K562 (cell line): ENCODE results near the gene TIMM17A. TPM values are rescaled to one million over a fixed set of nuclear protein-coding genes. Genes with fewer than 3 reads are reported as not detected.

Source experiments
- HDAC3 ChIP-seq: fragments of 450-650 bp; IDR thresholded peaks from 2 replicates; pipeline ENCODE4 v1.6.1; 2018; ENCODE audit warnings: borderline replicate concordance, mild to moderate bottlenecking, moderate library complexity; ENCODE audit not compliant: partially characterized antibody
- L3MBTL2 ChIP-seq: fragments of 450-650 bp; IDR thresholded peaks from 2 replicates; pipeline ENCODE4 v1.6.1; 2016; ENCODE audit warnings: mild to moderate bottlenecking, moderate library complexity
- POLR2G ChIP-seq: fragments of 200-400 bp; formaldehyde crosslinking; IDR thresholded peaks from 2 replicates; pipeline ENCODE4 v1.6.1; 2017; ENCODE audit warnings: low read depth, mild to moderate bottlenecking, antibody characterized with exemption, low read length, moderate library complexity
- RBBP5 ChIP-seq: fragments of 200-600 bp; sonication (generic); IDR thresholded peaks from 2 replicates; pipeline ENCODE4 v1.6.1; 2012; ENCODE audit warnings: borderline replicate concordance, mild to moderate bottlenecking, low read length, control low read depth, inconsistent platforms; ENCODE audit not compliant: insufficient read depth, poor library complexity, severe bottlenecking
- RBFOX2 ChIP-seq: fragments of 200-400 bp; formaldehyde crosslinking; IDR thresholded peaks from 2 replicates; pipeline ENCODE4 v1.6.1; 2017; ENCODE audit warnings: low read depth, mild to moderate bottlenecking, low read length, moderate library complexity
- ZBTB17 ChIP-seq: fragments of 450-650 bp; formaldehyde crosslinking; IDR thresholded peaks from 2 replicates; pipeline ENCODE4 v1.4.0; 2020; ENCODE audit warnings: mild to moderate bottlenecking
- ZNF184 ChIP-seq: sonication (generic); formaldehyde crosslinking; IDR thresholded peaks from 2 replicates; pipeline ENCODE4 v1.5.0; 2020; ENCODE audit warnings: missing genetic modification reagents
- ZNF41 ChIP-seq: fragments of 250-450 bp; sonication (Bioruptor Pico); conservative IDR thresholded peaks from 2 replicates; pipeline ENCODE4 v1.4.0; 2020; ENCODE audit warnings: mild to moderate bottlenecking
- ZNF444 ChIP-seq: fragments of 250-450 bp; sonication (Bioruptor Pico); IDR thresholded peaks from 2 replicates; pipeline ENCODE4 v1.4.0; 2020; ENCODE audit warnings: mild to moderate bottlenecking, moderate library complexity
- ZNF79 ChIP-seq: fragments of 250-450 bp; sonication (Bioruptor Pico); IDR thresholded peaks from 2 replicates; pipeline ENCODE4 v1.4.0; 2020; ENCODE audit warnings: low read depth, mild to moderate bottlenecking, moderate library complexity
- polyA plus RNA-seq, 8 experiments: library from polyadenylated mRNA; depleted of rRNA in 4 of 8; stranded (reverse) in 5 of 8; unstranded in 3 of 8; fragments of >200 nt; fragmentation: Nextera tagmentation in 2 of 8; fragmentation: Illumina TruSeq in 1 of 8; extraction: Ambion mirVana in 2 of 8; extraction: Trizol in 1 of 8; gene quantifications; 2 replicates each; pipeline versions ENCODE4 v1.2.1 to v1.2.3, GENCODE V29; 2011 to 2014; ENCODE audit warnings: inconsistent platforms in 1 of 8, missing spikeins in 1 of 8
- total RNA-seq, 7 experiments: library from RNA; depleted of rRNA in 6 of 7; stranded (reverse); fragments of >200 nt in 6 of 7; fragmentation: Illumina TruSeq in 2 of 7; extraction: Trizol in 2 of 7; gene quantifications; 2 replicates each; pipeline versions ENCODE4 v1.2.1 to v1.2.3, GENCODE V29; 2011 to 2021; ENCODE audit warnings: low replicate concordance in 1 of 7
- TF ChIP-seq, protein P1 (sequence below): fragments of 250-450 bp; sonication (Bioruptor Pico); IDR thresholded peaks from 2 replicates; pipeline ENCODE4 v1.8.0; 2021; ENCODE audit warnings: borderline replicate concordance, mild to moderate bottlenecking, moderate library complexity; ENCODE audit not compliant: poor library complexity, severe bottlenecking
- TF ChIP-seq, protein P2 (sequence below): fragments of 450-650 bp; IDR thresholded peaks from 2 replicates; pipeline ENCODE4 v1.6.1; 2017; ENCODE audit warnings: antibody characterized with exemption, mild to moderate bottlenecking
- TF ChIP-seq, protein P3 (sequence below): fragments of 250-450 bp; sonication (Bioruptor Pico); IDR thresholded peaks from 2 replicates; pipeline ENCODE4 v1.5.0; 2021; ENCODE audit warnings: mild to moderate bottlenecking, moderate library complexity
- TF ChIP-seq, protein P4 (sequence below), 2 experiments: fragments of 450-650 bp; IDR thresholded peaks; 2 replicates each; pipeline ENCODE4 v1.6.1; 2018; ENCODE audit warnings: mild to moderate bottlenecking in 2 of 2, low read depth in 1 of 2; ENCODE audit not compliant: partially characterized antibody in 2 of 2

The TIMM17A gene
- total and polyA plus RNA-seq, 9 of the 15 experiments (the other 6 are each of a cell fraction or from before 2014, with no cell fraction given) = 116 to 744 (median 180) TPM

DNA sequence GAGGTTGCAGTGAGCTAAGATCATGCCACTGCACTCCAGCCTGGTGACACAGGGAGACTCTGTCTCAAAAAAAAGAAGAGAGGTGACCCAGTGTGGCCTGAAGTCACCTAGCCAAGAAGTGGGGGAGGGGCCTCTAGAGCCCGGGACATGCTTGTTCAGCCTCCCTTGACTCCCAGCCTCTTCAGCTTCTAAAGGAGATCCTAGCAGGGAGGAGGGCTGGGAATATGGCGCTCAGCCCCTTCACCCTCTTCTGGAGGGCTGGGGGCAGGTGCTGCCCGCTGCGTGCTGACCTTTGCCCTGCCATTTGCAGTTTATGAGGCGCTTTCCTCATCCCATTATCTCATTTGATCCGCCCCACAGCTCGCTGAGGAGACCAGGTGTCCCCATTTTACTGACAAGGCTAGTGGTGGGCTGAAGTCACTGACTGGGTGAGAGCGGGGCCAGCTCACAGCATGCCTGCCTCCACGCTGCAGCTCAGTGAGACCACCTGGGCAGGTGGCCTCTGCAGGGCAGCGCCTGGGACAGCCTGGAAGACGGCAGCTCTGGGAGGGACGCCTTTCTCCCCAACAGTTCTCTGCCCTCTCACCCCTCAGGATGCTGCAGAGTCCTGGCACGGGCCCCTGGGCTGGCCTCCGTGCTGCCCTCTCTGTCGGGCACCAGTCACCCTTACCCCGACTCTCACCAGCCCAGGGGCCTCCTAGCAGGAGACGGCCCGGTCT, 62.6 kb downstream of the TIMM17A start (continued):
- TF ChIP-seq RBFOX2 = peak; percentile 30; the same call in 1 of the 2 replicates
- 0 out of 2 replicates have a peak, but pooled peaks have one; percentile 18 for TF ChIP-seq POLR2G
- TF ChIP-seq, protein P1, sequence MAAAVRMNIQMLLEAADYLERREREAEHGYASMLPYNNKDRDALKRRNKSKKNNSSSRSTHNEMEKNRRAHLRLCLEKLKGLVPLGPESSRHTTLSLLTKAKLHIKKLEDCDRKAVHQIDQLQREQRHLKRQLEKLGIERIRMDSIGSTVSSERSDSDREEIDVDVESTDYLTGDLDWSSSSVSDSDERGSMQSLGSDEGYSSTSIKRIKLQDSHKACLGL = no peak
- 0 out of 2 replicates have a peak, but pooled peaks have one; percentile 11 for TF ChIP-seq ZBTB17
- TF ChIP-seq RBBP5 = peak; percentile 54
- TF ChIP-seq HDAC3 = no peak
- TF ChIP-seq, protein P2, sequence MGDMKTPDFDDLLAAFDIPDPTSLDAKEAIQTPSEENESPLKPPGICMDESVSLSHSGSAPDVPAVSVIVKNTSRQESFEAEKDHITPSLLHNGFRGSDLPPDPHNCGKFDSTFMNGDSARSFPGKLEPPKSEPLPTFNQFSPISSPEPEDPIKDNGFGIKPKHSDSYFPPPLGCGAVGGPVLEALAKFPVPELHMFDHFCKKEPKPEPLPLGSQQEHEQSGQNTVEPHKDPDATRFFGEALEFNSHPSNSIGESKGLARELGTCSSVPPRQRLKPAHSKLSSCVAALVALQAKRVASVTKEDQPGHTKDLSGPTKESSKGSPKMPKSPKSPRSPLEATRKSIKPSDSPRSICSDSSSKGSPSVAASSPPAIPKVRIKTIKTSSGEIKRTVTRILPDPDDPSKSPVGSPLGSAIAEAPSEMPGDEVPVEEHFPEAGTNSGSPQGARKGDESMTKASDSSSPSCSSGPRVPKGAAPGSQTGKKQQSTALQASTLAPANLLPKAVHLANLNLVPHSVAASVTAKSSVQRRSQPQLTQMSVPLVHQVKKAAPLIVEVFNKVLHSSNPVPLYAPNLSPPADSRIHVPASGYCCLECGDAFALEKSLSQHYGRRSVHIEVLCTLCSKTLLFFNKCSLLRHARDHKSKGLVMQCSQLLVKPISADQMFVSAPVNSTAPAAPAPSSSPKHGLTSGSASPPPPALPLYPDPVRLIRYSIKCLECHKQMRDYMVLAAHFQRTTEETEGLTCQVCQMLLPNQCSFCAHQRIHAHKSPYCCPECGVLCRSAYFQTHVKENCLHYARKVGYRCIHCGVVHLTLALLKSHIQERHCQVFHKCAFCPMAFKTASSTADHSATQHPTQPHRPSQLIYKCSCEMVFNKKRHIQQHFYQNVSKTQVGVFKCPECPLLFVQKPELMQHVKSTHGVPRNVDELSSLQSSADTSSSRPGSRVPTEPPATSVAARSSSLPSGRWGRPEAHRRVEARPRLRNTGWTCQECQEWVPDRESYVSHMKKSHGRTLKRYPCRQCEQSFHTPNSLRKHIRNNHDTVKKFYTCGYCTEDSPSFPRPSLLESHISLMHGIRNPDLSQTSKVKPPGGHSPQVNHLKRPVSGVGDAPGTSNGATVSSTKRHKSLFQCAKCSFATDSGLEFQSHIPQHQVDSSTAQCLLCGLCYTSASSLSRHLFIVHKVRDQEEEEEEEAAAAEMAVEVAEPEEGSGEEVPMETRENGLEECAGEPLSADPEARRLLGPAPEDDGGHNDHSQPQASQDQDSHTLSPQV = no peak
- TF ChIP-seq, protein P3, sequence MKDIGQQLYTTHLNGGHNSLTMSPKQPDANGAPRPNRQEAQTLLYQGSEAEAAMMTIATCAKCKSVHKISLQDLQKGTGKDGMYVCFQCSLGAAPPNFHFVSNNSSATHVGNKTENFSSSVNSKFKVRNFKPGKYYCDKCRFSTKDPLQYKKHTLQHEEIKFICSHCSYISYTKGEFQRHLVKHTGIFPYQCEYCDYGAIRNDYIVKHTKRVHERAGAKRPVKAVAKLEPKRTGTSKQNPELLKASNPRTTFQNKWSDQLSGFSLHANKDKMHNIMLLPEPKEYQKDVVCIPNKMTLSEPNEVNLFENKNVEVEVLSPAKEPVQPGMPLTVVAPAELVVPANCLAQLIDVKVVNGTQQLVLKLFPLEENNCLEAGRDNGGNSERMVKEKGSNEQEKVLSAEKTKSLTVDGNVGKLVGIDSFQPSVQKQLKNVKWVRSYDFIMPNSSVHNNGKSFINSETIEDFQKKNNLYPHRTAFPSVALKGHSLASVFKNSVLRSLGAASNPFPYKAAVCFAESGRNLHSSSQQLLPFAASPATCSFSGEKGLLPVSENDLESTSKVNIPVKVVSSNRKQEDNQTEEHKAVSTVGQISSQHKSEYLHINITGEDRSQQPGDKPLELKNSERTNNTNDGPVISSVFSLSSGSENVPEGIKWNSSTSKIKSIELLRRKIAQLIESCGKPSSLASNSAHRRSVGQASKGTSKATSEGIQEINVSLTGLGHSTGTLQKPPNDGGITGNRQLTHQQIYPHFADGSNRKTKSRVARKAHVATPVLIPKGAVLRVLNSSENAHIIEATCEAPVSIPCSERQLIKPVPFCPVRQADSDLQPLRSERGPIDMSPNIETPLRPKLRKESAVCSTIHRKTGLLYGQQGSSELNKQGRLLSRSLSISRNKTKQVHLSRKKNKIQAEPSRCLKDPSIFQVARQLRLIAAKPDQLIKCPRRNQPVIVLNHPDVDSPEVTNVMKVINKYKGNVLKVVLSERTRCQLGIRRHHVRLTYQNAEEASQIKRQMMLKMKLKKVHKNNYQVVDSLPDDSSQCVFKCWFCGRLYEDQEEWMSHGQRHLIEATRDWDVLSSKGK = no peak
- TF ChIP-seq ZNF444 (CRISPR knock-in tag) = no peak
- no peak for TF ChIP-seq ZNF41 (CRISPR knock-in tag)
- TF ChIP-seq, protein P4, sequence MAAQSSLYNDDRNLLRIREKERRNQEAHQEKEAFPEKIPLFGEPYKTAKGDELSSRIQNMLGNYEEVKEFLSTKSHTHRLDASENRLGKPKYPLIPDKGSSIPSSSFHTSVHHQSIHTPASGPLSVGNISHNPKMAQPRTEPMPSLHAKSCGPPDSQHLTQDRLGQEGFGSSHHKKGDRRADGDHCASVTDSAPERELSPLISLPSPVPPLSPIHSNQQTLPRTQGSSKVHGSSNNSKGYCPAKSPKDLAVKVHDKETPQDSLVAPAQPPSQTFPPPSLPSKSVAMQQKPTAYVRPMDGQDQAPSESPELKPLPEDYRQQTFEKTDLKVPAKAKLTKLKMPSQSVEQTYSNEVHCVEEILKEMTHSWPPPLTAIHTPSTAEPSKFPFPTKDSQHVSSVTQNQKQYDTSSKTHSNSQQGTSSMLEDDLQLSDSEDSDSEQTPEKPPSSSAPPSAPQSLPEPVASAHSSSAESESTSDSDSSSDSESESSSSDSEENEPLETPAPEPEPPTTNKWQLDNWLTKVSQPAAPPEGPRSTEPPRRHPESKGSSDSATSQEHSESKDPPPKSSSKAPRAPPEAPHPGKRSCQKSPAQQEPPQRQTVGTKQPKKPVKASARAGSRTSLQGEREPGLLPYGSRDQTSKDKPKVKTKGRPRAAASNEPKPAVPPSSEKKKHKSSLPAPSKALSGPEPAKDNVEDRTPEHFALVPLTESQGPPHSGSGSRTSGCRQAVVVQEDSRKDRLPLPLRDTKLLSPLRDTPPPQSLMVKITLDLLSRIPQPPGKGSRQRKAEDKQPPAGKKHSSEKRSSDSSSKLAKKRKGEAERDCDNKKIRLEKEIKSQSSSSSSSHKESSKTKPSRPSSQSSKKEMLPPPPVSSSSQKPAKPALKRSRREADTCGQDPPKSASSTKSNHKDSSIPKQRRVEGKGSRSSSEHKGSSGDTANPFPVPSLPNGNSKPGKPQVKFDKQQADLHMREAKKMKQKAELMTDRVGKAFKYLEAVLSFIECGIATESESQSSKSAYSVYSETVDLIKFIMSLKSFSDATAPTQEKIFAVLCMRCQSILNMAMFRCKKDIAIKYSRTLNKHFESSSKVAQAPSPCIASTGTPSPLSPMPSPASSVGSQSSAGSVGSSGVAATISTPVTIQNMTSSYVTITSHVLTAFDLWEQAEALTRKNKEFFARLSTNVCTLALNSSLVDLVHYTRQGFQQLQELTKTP (IDR thresholded peaks at IDR 0.05; ENCODE audit: low read depth in 1 of 2, partially characterized antibody in 2 of 2) = no peak
- peak; percentile 47; the same call in 1 of the 2 replicates for TF ChIP-seq L3MBTL2
- no peak for TF ChIP-seq ZNF79
- TF ChIP-seq ZNF184 = no peak
